Activated naive CD4-positive, alpha-beta T cell treated with anti-CD3 and anti-CD28 coated beads, Interleukin-2, amount 50 U/mL, for 72 hours (primary cell): ENCODE results near the gene C1orf94. TPM values are rescaled to one million over a fixed set of nuclear protein-coding genes. Genes with fewer than 3 reads are reported as not detected.
"Not testable (repeated sequence)": the region's sequence is repeated elsewhere in the genome, so short reads cannot be mapped to it uniquely, and the experiment has no call there.

Experiments
- ATAC-seq, 2 donors: fragments of 150-1000 bp; cut with Tn5 transposase; 2 replicates each; pipeline ENCODE4 v1.10.0; 2021; ENCODE audit warnings: mild to moderate bottlenecking in 2 of 2, moderate library complexity in 2 of 2
- DNase-seq, 2 donors: peaks; one replicate each; pipeline ENCODE4 v3.0.0; 2021 to 2022; ENCODE audit warnings: low spot score in 2 of 2
- H3K27ac Mint-ChIP-seq, 2 donors: one replicate each; pipeline ENCODE4 v1.8.0; 2022; ENCODE audit warnings: mild to moderate bottlenecking in 2 of 2, mixed read lengths in 2 of 2
- H3K36me3 Mint-ChIP-seq, 2 donors: one replicate each; pipeline ENCODE4 v1.8.0; 2022; ENCODE audit warnings: mixed read lengths in 2 of 2
- H3K9me3 Mint-ChIP-seq, 2 donors: one replicate each; pipeline ENCODE4 v1.8.0; 2022; ENCODE audit warnings: mixed read lengths in 2 of 2
- total RNA-seq, 2 donors: library from RNA; stranded (reverse); gene quantifications; one replicate each; pipeline ENCODE4 v1.2.3, GENCODE V29; 2022

C1orf94 gene
- total RNA-seq, 2 donors from 2014 or later, result not detected

DNA sequence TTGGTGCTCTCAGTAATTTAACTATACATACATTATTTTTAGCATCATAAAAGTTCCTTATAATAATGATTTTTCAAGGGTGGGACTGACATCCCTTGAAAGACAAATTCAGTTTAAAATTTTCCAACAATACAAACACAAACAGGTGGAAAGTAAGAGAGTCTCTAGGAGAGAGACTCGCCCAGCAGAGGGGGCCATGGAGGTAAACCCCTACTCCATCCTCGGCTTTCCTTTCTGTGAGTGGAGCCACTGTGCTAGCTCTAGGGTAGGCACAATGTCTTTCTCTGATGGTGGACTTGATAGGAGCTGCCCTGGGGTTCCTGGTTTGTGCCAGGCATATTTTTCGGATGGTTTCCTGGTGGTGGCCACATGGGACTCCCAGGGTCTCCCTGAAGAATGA is 20.0 kb upstream of the C1orf94 start:
- no peak overlapping the region for H3K27ac Mint-ChIP-seq
- peaks cover 0 to 7% of the 10 kb centered on the region in 2 donors for H3K36me3 Mint-ChIP-seq
- ATAC-seq, result no peak
- no peak for DNase-seq
- no peaks in the 10 kb centered on the region for H3K9me3 Mint-ChIP-seq

DNA sequence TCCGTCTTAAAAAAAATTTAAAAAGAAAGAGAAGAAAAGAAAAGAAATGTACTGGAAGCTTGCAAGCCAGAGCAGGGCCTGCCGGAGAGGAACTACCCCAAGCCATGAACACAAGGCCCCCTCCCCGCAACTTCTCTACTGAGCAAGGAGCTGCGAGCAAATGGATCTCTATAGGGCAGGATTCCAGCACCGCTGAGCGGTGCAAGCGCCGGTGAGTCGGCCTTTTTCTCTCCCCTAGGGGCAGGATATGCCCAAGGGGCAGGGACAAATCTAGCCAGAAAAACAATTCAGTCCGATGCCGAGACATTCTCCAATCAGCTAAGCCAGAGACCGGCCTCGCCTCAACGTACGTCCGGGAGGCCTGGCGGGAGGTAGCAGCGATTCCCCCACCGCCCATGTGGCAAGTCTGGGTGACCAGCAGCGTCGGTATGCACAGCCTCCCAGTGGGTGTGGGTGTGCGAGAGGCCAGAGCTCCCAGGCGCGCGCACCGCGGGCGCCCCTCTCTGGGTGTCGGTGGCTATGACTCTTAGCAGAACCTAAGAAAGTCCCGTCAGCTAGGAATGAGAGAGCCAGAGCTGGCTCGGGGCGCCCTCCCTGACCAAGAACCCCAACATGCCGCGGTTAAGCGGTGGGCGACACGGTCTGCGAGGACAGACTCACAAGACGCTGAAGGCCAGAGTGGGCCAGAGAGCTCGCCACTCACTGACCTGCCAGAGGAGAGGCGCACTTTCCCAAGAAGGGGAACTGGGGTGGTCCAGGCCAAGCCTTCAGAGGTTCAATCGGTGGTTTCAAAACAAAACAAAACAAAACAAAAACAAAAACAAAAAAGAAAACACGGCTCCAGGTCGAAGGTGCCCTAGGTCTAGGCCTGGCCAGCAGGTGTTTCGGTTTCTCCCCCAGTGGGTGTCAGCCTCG is 13.6 kb upstream of the C1orf94 start:
- DNase-seq (peak in 1 of 2 donors; percentile 54), ATAC-seq (peak; percentile 44 to 92)
- peak overlapping the region in 1 of 2 donors; percentile 29 for H3K27ac Mint-ChIP-seq
- H3K36me3 Mint-ChIP-seq, result peaks cover 5 to 18% of the 10 kb centered on the region in 2 donors
- no peaks in the 10 kb centered on the region for H3K9me3 Mint-ChIP-seq

DNA sequence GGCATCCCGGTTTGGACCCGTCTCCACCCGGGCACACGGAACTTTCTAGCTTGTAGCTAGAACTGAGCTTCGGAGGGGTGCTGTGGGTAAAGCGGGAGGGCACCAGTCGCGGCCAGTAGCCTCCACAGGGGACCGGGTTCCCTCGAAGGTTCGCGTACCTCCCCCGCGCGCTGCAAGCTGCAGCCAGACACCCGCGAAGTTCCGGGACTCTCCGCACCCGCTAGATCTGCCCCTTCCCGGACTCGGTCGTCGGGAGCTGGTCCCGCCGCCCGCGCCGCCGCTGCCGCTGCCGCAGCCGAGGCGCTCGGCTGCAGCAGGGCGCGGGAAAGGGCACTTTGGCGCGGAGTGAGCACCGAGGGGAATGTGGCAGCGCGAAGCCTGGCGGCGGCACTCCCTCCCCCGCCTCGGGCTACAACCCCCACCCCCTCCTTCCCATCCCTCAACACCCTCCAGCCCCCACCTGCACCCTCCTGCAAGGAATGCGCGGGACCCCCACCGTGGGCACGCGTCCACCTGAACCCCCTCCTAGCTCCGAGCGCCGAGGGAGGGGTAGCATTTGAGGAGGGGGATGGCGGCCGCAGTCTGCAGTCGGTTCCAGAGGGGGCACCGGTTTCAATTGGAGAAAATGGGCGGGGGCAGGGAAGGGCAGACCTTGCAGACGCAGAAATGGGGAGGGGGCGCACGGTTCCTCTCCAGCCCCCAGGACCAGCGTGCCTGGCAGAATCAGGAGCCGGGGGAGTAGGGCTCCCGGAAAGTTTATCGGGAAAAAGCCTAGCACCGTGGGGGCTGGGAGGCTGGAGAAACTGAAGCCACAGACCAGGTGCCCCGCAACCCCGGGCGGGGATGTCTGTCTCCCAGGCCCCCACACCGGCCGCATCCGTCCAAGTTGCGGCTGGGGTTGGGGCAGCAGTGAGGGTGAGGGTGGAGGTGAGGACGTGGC is 12.6 kb upstream of the C1orf94 start:
- Mint-ChIP-seq H3K36me3 (peaks cover 5 to 18% of the 10 kb centered on the region in 2 donors), H3K27ac (no peak overlapping the region), H3K9me3 (no peaks in the 10 kb centered on the region)
- DNase-seq (no peak), ATAC-seq (no peak)

DNA sequence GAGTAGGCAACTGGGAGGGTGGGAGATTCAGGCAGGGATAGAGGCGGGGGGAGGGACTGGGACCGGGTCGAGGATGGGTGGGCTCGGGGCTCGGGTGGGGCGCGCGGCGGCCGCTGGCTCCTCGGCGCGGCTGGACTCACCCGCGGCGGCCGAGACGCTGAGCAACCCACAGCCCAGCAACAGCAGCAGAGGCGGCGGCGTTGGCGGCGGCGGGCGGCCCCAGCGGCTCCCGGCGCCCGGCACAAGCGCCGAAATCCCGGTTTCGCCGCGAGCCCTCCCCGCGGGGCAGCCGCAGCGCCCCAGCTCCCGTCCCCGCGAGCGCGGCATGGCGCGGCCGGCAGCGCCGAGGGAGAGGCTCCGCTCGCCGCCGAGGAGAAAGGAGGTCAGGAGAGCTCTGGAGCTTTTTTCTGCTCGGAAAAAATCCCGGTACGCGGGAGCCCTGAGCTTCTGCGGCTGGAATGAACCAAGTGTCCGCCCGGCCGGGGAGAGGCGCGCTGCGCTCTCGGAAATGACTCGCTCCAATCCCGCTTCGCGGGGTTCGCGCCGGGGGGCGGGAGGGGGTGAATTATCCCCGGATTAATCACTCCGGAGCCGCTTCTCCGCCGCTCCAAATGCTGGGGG is 11.8 kb upstream of the C1orf94 start, which contains the start of gene CSMD2:
Gene CSMD2 (minus strand): TSS at position 460 of the 621 bp plus-strand sequence. CDS start 133 bp downstream, at position 327.
- H3K9me3 Mint-ChIP-seq, result no peaks in the 10 kb centered on the region
- ATAC-seq (no peak), DNase-seq (no peak)
- H3K36me3 Mint-ChIP-seq, result peaks cover 5 to 18% of the 10 kb centered on the region in 2 donors
- H3K27ac Mint-ChIP-seq, result no peak within 1 kb of the TSS

DNA sequence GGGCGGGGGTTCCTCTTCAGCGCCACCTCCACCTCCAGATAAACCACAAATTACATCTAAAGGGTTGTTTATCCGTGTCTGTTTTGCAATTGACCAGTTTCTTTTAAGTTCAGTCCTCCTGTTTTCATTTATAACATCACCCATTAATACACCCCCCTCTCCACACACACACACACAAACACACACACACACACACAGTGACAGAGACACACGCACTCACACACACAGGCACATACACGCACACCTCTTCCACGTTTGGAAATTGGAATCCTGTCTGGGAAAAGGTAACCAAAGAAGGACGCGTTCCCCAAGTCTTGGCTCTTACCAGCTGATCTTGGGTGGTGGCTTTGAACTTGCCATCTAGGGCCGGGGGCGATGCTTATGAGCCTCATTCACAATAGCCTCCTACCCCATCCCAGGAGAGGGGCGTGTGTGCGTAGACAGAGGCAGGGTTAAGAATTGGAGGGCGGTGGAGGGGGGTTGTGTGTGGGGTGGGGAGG is 11.2 kb upstream of the C1orf94 start:
- H3K27ac Mint-ChIP-seq, result no peak overlapping the region
- DNase-seq, result no peak
- no peaks in the 10 kb centered on the region for H3K9me3 Mint-ChIP-seq
- no peak for ATAC-seq
- H3K36me3 Mint-ChIP-seq, result peaks cover 5 to 18% of the 10 kb centered on the region in 2 donors

DNA sequence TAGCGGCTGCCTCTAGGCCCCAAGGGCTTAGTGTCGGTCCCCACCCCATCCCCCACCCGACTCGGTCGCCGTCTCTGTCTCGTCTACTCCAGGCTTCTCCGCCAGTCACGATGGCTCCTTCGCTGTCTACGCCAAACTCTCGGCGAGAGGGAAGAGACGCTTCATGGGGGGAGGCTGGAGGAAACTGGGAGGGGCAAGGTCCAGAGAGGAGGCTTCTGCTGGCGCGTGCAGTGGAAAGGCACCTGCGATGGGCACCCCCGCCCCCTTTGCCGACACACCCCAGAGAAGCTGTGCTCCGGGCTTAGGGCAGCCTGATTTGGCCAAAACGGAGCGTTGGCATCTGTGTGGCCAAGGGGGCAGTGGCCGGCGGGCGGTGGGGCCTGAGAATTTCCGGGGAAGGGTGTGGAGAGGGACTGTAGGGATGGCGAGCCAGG is 10.5 kb upstream of the C1orf94 start:
- no peak overlapping the region for H3K27ac Mint-ChIP-seq
- no peak for DNase-seq
- no peak for ATAC-seq
- H3K9me3 Mint-ChIP-seq, result no peaks in the 10 kb centered on the region
- peaks cover 5 to 16% of the 10 kb centered on the region in 2 donors for H3K36me3 Mint-ChIP-seq

DNA sequence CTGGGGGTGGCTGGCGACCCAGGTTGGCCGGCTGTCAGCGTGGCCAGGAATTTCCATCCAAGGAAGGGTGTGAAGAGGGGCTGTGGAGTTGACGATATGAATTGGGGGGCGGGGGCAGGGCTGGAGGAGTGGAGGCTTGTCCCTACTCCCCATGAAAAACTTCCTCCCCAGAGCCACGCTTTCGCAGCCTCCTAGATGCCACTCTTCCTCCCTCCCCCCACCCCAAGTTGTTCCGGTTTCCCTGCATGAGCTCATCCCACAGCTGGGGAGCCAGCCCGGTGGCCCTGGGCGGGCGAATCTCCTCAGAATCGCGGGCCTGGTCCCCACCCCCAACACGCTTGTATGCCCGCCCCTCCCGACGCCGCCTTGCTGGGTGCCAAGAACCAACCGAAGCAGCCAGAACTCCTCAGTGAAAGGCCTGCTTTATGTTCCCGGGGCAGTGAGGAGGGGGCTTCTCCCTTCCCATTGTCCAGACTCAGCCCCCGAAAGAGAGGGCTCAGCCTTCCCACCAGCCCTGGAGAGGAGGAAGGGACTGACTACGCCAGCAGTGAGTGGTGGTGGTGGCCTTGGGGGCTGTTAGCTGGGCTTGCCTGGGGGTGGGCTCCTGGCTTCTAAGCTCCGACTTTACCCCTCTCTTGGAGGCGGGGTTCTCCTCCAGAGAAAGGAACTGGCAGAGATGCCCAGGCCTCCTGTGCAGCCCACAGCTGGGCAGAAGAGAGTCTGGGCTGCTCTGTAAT is 9.9 kb upstream of the C1orf94 start:
- DNase-seq (no peak), ATAC-seq (no peak)
- Mint-ChIP-seq H3K36me3 (peaks cover 5 to 10% of the 10 kb centered on the region in 2 donors), H3K9me3 (no peaks in the 10 kb centered on the region), H3K27ac (no peak overlapping the region)

DNA sequence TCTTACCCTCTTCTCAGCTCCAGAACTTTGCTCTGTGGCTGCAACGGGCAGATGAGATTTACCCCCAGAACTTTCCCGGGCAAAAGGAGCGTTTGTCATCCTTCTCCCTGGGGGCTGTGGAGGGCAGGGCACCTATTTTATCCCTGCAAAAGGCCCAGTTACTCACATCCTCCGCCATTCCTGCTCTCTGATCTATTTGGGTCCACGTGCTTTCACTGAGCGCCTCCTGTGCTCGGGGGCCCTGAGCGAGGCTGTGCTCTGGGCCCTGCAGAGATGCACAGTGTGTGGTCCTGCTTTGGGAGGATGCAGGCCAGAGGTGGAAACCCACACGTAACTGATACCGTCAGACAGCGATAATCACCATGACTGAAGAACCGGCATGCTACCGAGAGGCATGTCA is 9.3 kb upstream of the C1orf94 start:
- ATAC-seq (no peak), DNase-seq (no peak)
- no peaks in the 10 kb centered on the region for H3K9me3 Mint-ChIP-seq
- H3K36me3 Mint-ChIP-seq, result peaks cover 5 to 10% of the 10 kb centered on the region in 2 donors
- no peak overlapping the region for H3K27ac Mint-ChIP-seq

DNA sequence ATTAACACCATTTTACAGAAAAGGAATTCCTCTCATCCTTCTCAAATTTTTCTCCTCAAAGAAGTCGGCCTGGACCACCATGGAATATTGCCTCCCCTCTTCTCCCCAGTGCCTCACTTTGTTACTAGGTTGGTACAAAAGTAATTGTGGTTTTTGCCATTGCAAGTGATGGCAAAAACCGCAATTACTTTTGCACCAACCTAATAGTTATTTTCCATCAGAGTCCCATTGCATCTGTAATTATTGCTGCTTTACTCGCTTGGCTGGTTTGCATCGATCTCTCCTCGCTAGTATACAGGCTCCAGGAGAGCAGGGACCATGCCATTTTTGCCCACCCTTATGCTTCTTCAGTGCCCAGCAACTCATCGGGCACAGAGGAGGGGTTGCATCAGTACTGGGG is 963 bp upstream of the C1orf94 start:
- H3K9me3 Mint-ChIP-seq, result no peaks in the 10 kb centered on the region
- no peak overlapping the region for H3K27ac Mint-ChIP-seq
- DNase-seq, result no peak
- H3K36me3 Mint-ChIP-seq, result peaks cover 0 to 4% of the 10 kb centered on the region in 2 donors
- no peak for ATAC-seq

DNA sequence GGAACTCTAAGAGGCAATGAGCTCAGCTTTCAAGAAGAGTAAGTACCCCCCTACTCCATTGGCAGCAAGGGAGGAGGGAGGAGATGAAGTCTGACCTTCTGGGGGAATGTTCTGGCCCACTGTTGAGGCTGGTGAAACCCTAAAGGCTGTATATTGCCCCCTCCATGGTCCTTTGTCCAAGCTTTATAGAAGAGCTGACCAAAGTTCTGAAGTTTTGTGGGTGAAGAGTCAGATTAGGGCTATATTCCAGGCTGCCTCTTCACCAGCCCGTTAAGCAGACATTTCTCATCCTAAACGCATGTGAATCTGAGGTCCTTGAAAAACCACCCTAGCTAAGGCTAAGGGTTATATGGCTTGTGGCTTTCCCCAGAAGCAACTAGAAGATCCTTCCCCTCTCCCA is 1.4 kb downstream of the C1orf94 start:
- Mint-ChIP-seq H3K36me3 (peaks cover 0 to 4% of the 10 kb centered on the region in 2 donors), H3K9me3 (no peaks in the 10 kb centered on the region), H3K27ac (no peak overlapping the region)
- ATAC-seq (no peak), DNase-seq (no peak)

DNA sequence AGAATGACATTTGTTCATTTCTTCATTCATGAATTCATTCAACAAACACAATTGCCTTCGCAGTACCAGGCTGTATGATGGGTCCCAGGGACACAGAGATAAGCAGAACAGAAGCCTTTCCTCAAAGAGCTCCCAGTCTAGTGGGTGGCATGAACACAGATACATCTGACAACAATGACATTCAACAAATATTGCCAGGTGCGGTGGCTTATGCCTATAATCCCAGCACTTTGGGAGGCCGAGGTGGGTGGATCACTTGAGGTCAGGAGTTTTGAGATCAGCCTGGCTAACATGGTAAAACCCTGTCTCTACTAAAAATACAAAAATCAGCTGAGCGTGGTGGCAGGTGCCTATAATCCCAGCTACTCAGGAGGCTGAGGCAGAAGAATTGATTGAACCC is 6.7 kb downstream of the C1orf94 start:
- ATAC-seq, H3K36me3 Mint-ChIP-seq, H3K27ac Mint-ChIP-seq, H3K9me3 Mint-ChIP-seq, DNase-seq: not testable (repeated sequence)

DNA sequence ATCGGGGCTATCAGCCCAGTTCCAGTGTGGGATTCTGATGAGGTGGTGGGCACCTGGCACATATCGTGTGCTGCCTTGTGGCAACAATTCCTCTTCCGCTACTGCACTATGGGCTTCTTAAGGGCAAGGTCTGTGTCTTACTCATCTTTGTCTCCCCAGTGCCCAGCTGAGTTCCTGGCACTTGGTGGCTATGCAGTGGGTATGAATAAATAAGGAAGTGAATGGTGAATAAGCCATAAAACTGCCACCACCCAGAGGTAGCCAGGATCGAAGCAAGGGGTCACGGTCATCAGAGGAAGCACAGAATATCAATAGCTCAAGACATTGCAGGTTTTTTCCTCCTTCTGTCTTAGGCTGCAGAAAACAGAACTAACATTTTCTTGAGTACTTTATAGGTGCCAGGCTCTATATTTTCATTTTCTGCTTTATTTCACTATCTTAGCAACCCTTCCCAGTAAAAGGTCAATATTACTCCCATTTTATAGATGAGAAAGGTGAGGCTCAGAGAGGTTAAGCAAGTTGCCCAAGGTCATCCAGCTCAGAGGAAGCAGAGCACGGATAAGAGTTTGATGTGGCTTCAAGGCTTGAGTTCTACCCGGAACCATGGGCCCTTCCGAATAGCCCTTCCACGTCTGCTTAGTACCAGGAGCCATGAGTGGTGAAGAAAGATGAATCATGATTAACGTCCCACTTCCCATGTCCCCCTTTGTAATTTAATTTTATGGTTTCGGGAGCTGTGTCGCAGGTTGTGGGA is 10.2 kb downstream of the C1orf94 start:
- no peak overlapping the region for H3K27ac Mint-ChIP-seq

DNA sequence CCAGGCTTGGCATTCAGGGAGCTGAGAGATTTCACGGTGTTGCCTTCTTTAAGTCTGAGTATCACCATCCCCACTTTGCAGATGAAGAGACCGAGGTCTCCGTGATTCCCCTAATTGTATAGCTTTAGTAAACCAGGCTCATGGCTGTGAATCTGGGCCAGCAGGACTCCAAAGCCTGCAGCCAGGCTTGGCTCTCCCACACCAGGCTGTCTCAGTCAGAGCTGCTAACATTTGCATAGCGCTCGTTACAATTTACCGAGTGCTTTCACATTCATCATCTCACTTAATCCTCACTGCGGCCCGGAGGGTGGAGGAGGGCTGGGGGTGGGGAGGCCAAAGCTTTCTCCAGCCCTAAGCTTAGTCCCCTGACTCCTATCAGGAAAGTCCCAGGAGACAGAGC is 11.7 kb downstream of the C1orf94 start:
- no peak overlapping the region for H3K27ac Mint-ChIP-seq
- H3K9me3 Mint-ChIP-seq, result peaks cover 4 to 34% of the 10 kb centered on the region in 2 donors
- peaks cover 15 to 18% of the 10 kb centered on the region in 2 donors for H3K36me3 Mint-ChIP-seq
- ATAC-seq (no peak), DNase-seq (no peak)

More for the DNA sequence above, 10.2 kb downstream of the C1orf94 start:
- Mint-ChIP-seq H3K36me3 (peaks cover 14 to 17% of the 10 kb centered on the region in 2 donors), H3K9me3 (peaks cover 4 to 24% of the 10 kb centered on the region in 2 donors)
- DNase-seq, result no peak
- ATAC-seq, result no peak

DNA sequence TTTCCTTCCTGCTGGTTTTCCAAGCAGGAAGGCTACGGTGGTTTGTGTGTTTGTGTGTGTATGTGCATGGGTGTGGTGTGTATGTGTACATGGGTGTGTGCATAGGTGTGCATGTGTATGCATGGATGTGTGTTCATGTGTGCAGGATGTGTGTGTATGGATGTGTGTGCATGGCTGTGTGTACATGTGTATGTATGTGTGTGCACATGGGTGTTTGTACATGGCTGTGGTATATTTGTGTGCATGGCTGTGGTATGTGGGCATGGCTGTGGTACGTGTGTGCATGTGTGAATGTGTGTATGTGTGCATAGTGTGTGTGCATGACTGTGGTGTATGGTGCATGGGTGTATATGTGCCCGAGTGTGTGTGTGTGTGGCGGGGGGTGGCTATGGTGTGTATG is 12.3 kb downstream of the C1orf94 start:
- peaks cover 4 to 34% of the 10 kb centered on the region in 2 donors for H3K9me3 Mint-ChIP-seq
- ATAC-seq (no peak), DNase-seq (no peak)
- no peak overlapping the region for H3K27ac Mint-ChIP-seq
- H3K36me3 Mint-ChIP-seq, result peaks cover 15 to 18% of the 10 kb centered on the region in 2 donors

DNA sequence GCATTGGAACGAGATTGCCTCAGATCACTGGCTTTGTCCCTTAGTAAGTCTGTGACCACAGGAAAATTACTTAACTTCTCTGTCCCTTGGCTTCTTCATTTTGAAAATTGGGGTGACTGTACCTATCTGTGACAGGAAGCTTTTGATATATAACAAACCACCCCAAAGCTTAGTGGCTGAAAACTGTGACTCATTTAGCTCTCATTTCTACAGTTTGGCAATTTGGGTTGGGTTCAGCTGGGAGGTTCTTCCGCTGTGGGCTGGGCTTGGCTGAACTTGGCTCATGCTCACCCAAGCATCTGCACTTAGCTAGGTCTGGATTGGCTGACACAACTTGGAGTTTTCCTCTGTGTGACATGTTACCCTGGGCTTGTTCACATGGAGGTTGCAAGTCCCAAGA is 14.0 kb downstream of the C1orf94 start:
- Mint-ChIP-seq H3K9me3 (peaks cover 4 to 34% of the 10 kb centered on the region in 2 donors), H3K36me3 (peaks cover 15 to 18% of the 10 kb centered on the region in 2 donors), H3K27ac (no peak overlapping the region)
- DNase-seq (no peak), ATAC-seq (peak; percentile 28 to 55)
